Endothelial cell of umbilical vein (primary cell): ENCODE measurements around the gene SEMA3E. TPM values are rescaled to one million over a fixed set of nuclear protein-coding genes. Genes with fewer than 3 reads are reported as not detected.

Source experiments
- BruUV-seq: library from RNA; stranded (reverse); fragments of 400-500 nt; replicated peaks from 2 replicates; lab custom pipeline; 2021; lab: Mats Ljungman, UMichigan
- CTCF ChIA-PET: fragments of 300-600, 350-600 bp; sonication (Branson Sonifier 250); formaldehyde crosslinking; loops from one replicate; lab custom pipeline; 2021; ENCODE audit warnings: antibody characterized with exemption, inconsistent platforms; lab: Charles Lee
- POLR2A ChIA-PET: fragments of 300-600, 350-600 bp; sonication (Branson Sonifier 250); formaldehyde crosslinking; loops from one replicate; lab custom pipeline; 2021; ENCODE audit warnings: antibody characterized with exemption, inconsistent platforms; lab: Charles Lee
- DNase-seq: peaks from one replicate; pipeline ENCODE4 v3.0.0-alpha.2; 2011; ENCODE audit warnings: low read depth, low spot score
- FAIRE-seq: peaks from 2 replicates; lab custom pipeline; 2011; peaks lifted over from hg19 to GRCh38; lab: Jason Lieb, UNC
- H2AFZ ChIP-seq: 2 replicates; pipeline ENCODE4 v1.6.0; 2012; ENCODE audit warnings: low read depth, low read length, control low read depth, inconsistent platforms
- H3K27ac ChIP-seq: 2 replicates; pipeline ENCODE4 v1.5.1; 2011; ENCODE audit warnings: low read depth, mild to moderate bottlenecking, control low read depth, low read length, moderate library complexity; ENCODE audit not compliant: insufficient read depth
- H3K27me3 ChIP-seq, 2 experiments: 2 replicates each; pipeline versions ENCODE4 v1.6.0 to v1.6.1; 2011; ENCODE audit warnings: low read length in 2 of 2, mixed read lengths in 1 of 2; ENCODE audit not compliant: control insufficient read depth in 2 of 2, insufficient read depth in 2 of 2
- H3K36me3 ChIP-seq, 2 experiments: 2 replicates in 1 of 2; 3 replicates in 1 of 2; pipeline ENCODE4 v1.5.1; 2011; ENCODE audit warnings: low read length in 2 of 2, mild to moderate bottlenecking in 1 of 2, moderate library complexity in 1 of 2; ENCODE audit not compliant: control insufficient read depth in 2 of 2, insufficient read depth in 2 of 2; ENCODE audit errors: extremely low read depth in 1 of 2
- H3K4me1 ChIP-seq: 3 replicates; pipeline ENCODE4 v1.5.1; 2011; ENCODE audit warnings: mild to moderate bottlenecking, low read length; ENCODE audit not compliant: control insufficient read depth, insufficient read depth; ENCODE audit errors: extremely low read depth
- H3K4me2 ChIP-seq: 2 replicates; pipeline ENCODE4 v1.6.1; 2011; ENCODE audit warnings: low read length, control low read depth, mixed read lengths; ENCODE audit not compliant: insufficient read depth
- H3K4me3 ChIP-seq, 3 experiments: fragments of 200-600 bp in 1 of 3; sonication (generic), shearing (Covaris generic) in 1 of 3; replicated peaks in 1 of 3; 2 replicates each; pipeline ENCODE4 v1.5.1; 2011 to 2016; ENCODE audit warnings: control low read depth in 3 of 3, low read length in 3 of 3, mild to moderate bottlenecking in 2 of 3, inconsistent platforms in 1 of 3, low read depth in 1 of 3, moderate library complexity in 1 of 3; ENCODE audit not compliant: insufficient read depth in 1 of 3
- H3K79me2 ChIP-seq: 2 replicates; pipeline ENCODE4 v1.6.0; 2012; ENCODE audit warnings: low read length, inconsistent platforms; ENCODE audit not compliant: control insufficient read depth, insufficient read depth
- H3K9ac ChIP-seq: replicated peaks from 2 replicates; pipeline ENCODE3; 2011; ENCODE audit warnings: low read length, control low read depth; ENCODE audit not compliant: insufficient read depth; ENCODE audit errors: extremely low read depth
- H3K9me1 ChIP-seq: replicated peaks from 3 replicates; pipeline ENCODE4 v1.6.0; 2011; ENCODE audit warnings: mild to moderate bottlenecking, low read length; ENCODE audit not compliant: control insufficient read depth, insufficient read depth; ENCODE audit errors: extremely low read depth
- H3K9me3 ChIP-seq: replicated peaks from 2 replicates; pipeline ENCODE4 v1.5.1; 2012; ENCODE audit warnings: low read length, inconsistent platforms; ENCODE audit not compliant: control insufficient read depth, insufficient read depth
- H4K20me1 ChIP-seq: replicated peaks from 2 replicates; pipeline ENCODE3; 2011; ENCODE audit warnings: mild to moderate bottlenecking, low read length; ENCODE audit not compliant: control insufficient read depth, insufficient read depth; ENCODE audit errors: extremely low read depth
- CTCF ChIP-seq, 2 donors: IDR thresholded peaks; 1 replicate in 1 of 2; 2 replicates in 1 of 2; pipeline ENCODE4 v1.5.1; 2011; ENCODE audit warnings: low read length in 2 of 2, mild to moderate bottlenecking in 2 of 2, moderate library complexity in 2 of 2, control low read depth in 1 of 2, inconsistent platforms in 1 of 2, low read depth in 1 of 2; ENCODE audit not compliant: insufficient read depth in 1 of 2; ENCODE audit errors: extremely low read depth in 1 of 2
- EZH2 ChIP-seq: IDR thresholded peaks from 2 replicates; pipeline ENCODE4 v1.6.1; 2012; ENCODE audit warnings: borderline replicate concordance, low read depth, mild to moderate bottlenecking, moderate library complexity, low read length, inconsistent platforms; ENCODE audit not compliant: severe bottlenecking
- FOS ChIP-seq: IDR thresholded peaks from 2 replicates; pipeline ENCODE4 v1.6.1; 2011; ENCODE audit warnings: mild to moderate bottlenecking, low read length, moderate library complexity, borderline replicate concordance; ENCODE audit not compliant: insufficient read depth
- GATA2 ChIP-seq: IDR thresholded peaks from 2 replicates; pipeline ENCODE4 v1.7.0; 2011; ENCODE audit warnings: low read depth, mild to moderate bottlenecking, moderate library complexity, mixed read lengths, low read length; ENCODE audit not compliant: insufficient read length, insufficient read depth
- JUN ChIP-seq: IDR thresholded peaks from 2 replicates; pipeline ENCODE4 v1.6.1; 2011; ENCODE audit warnings: borderline replicate concordance, low read depth; ENCODE audit not compliant: insufficient read length, insufficient read depth
- MAX ChIP-seq: IDR thresholded peaks from 2 replicates; pipeline ENCODE4 v1.6.1; 2011; ENCODE audit not compliant: insufficient read depth, insufficient read length
- MYC ChIP-seq: IDR thresholded peaks from one replicate; pipeline ENCODE4 v1.6.1; 2011; ENCODE audit warnings: mild to moderate bottlenecking, low read depth, low read length
- POLR2A ChIP-seq: IDR thresholded peaks from 2 replicates; pipeline ENCODE4 v1.6.1; 2012; ENCODE audit warnings: low read depth, mild to moderate bottlenecking, control low read depth, low read length
- POLR2AphosphoS5 ChIP-seq: IDR thresholded peaks from 2 replicates; pipeline ENCODE4 v1.6.1; 2012; ENCODE audit warnings: low read depth, mild to moderate bottlenecking, control low read depth, low read length, moderate library complexity; ENCODE audit not compliant: insufficient read depth
- dilution Hi-C: fragments of 300-500 bp; cut with MboI; formaldehyde crosslinking; loops from one replicate; pipeline ENCODE4 v1.15.0; 2019; ENCODE audit warnings: low sequenced_read_pairs; ENCODE audit not compliant: extremely low pct_ligation_motif_present
- intact Hi-C: fragments of 100-400 bp; cut with micrococcal nuclease; formaldehyde crosslinking; loops from one replicate; pipeline ENCODE4 v1.10.0; 2022
- polyA plus RNA-seq, 4 experiments: library from polyadenylated mRNA; depleted of rRNA in 3 of 4; stranded (reverse) in 3 of 4; unstranded in 1 of 4; fragments of >200 nt; gene quantifications; 2 replicates each; pipeline versions ENCODE4 v1.2.1 to v1.2.3, GENCODE V29; 2011 to 2012; ENCODE audit warnings: missing spikeins in 1 of 4
- total RNA-seq: library from RNA; stranded (reverse); gene quantifications from 2 replicates; pipeline ENCODE4 v1.2.3, GENCODE V29; 2021

SEMA3E gene
- total and polyA plus RNA-seq, 2 donors (not counting 3 experiments of a cell fraction or from before 2014, with no cell fraction given), result not detected

- dilution Hi-C loops, result no loop called here
- no peak overlapping the region for H2AFZ ChIP-seq
- H3K4me1 ChIP-seq, result no peaks in the 10 kb centered on the region
- no peaks in the 10 kb centered on the region for H3K9me1 ChIP-seq
- ChIA-PET CTCF (no interaction called here), POLR2A (no interaction called here)
- H3K9me3 ChIP-seq, result no peaks in the 10 kb centered on the region
- DNase-seq (no peak), FAIRE-seq (no peak)
- H3K4me2 ChIP-seq, result no peak overlapping the region
- no peaks in the 10 kb centered on the region for H3K27me3 ChIP-seq
- H3K4me3 ChIP-seq, result no peak overlapping the region
- intact Hi-C loops, result no loop called here
- no peaks in the 10 kb centered on the region for H3K79me2 ChIP-seq
- no TSS peak for BruUV-seq
- no peak overlapping the region for H3K9ac ChIP-seq
- TF ChIP-seq POLR2A (no peak), FOS (no peak), POLR2AphosphoS5 (no peak), MAX (no peak), GATA2 (no peak), EZH2 (no peak), MYC (no peak), JUN (no peak), CTCF (IDR thresholded peaks at IDR 0.05; ENCODE audit: extremely low read depth in 1 of 2, insufficient read depth in 1 of 2, low read depth in 1 of 2, low read length in 2 of 2) (no peak)
- H4K20me1 ChIP-seq, result no peaks in the 10 kb centered on the region
- no peaks in the 10 kb centered on the region for H3K36me3 ChIP-seq
- H3K27ac ChIP-seq, result no peak overlapping the region
These were observed 107.6 kb downstream of the SEMA3E start for GRCh38 chr7:83541187-83541960.
